ENCODE measurements around the gene ANAPC10.

- TF ChIP-seq CTCF (IDR thresholded peaks at IDR 0.05; ENCODE audit: low read depth, low read length, poor library complexity, severe bottlenecking) (no peak), EZH2phosphoT487 (IDR thresholded peaks at IDR 0.05; ENCODE audit: borderline replicate concordance, low read length) (no peak)
Observed at GRCh38 chr4:145043306-145043705, 54.7 kb downstream of the ANAPC10 start.

Measured in DOHH2 (cell line).